Psoas muscle (tissue), 8 donors: Measurements from ENCODE around the gene TMTC2. TPM values are rescaled to one million over a fixed set of nuclear protein-coding genes. Genes with fewer than 3 reads are reported as not detected.

ENCODE experiments used
- ATAC-seq, 4 donors: fragments of 200-7000 bp; cut with Tn5 transposase; one replicate each; pipeline ENCODE4 v1.9.1; 2020; ENCODE audit warnings: moderate library complexity in 3 of 4, mild to moderate bottlenecking in 2 of 4
- DNase-seq, 2 donors: peaks; one replicate each; pipeline ENCODE4 v3.0.0-alpha.2; 2020
- H3K27ac ChIP-seq: fragments of 200-600 bp; one replicate; pipeline ENCODE4 v1.8.0; 2022
- H3K27me3 ChIP-seq, 3 donors: fragments of 200-600 bp in 1 of 3; one replicate each; pipeline versions ENCODE4 v1.6.1 to v1.8.0; 2013 to 2022; ENCODE audit warnings: low read length in 2 of 3, mild to moderate bottlenecking in 2 of 3, moderate library complexity in 1 of 3; ENCODE audit not compliant: insufficient read depth in 3 of 3
- H3K36me3 ChIP-seq, 2 donors: fragments of 200-600 bp in 1 of 2; one replicate each; pipeline versions ENCODE4 v1.6.1 to v1.8.0; 2013 to 2022; ENCODE audit warnings: low read depth in 1 of 2, mild to moderate bottlenecking in 1 of 2, moderate library complexity in 1 of 2; ENCODE audit not compliant: insufficient read depth in 1 of 2
- H3K4me1 ChIP-seq: fragments of 200-600 bp; one replicate; pipeline ENCODE4 v1.8.0; 2022
- H3K4me3 ChIP-seq: fragments of 200-600 bp; one replicate; pipeline ENCODE4 v1.8.0; 2022; ENCODE audit warnings: mild to moderate bottlenecking
- H3K9me3 ChIP-seq: fragments of 200-600 bp; one replicate; pipeline ENCODE4 v1.8.0; 2022
- WGBS, 3 donors: extraction: QIAGEN DNeasy Blood & Tissue Kit; methylation state at CpG; one replicate each; pipeline versions ENCODE4 v1.1.6 to v1.1.7; 2013; 5-methylcytosine and 5-hydroxymethylcytosine counted together
- intact Hi-C, 2 donors: fragments of 100-400 bp; cut with DNase I; formaldehyde crosslinking; loops; one replicate each; pipeline versions ENCODE4 v1.11.0 to v1.14.2; 2022
- polyA plus RNA-seq, 3 donors: library from polyadenylated mRNA; stranded (reverse); fragments of 200-250 nt; gene quantifications; one replicate each; pipeline ENCODE4 v1.2.3, GENCODE V29; 2013
- total RNA-seq, 4 donors: library from RNA; stranded (reverse); fragmentation: NEBNext Ultra II Directional in 2 of 4; extraction: Animal tissue kit (Norgen Biotek cat#: 25700) in 2 of 4; gene quantifications; one replicate each; pipeline versions ENCODE4 v1.2.1 to v1.2.4, GENCODE V29; 2021 to 2023
- TF ChIP-seq, protein P1 (sequence below): fragments of 200-600 bp; IDR thresholded peaks from one replicate; pipeline ENCODE4 v1.8.0; 2022; ENCODE audit warnings: antibody characterized with exemption
- donor health status: healthy with polysubstance abuse.
- donor health status: DM: no; HTN: no; CAD: no; lungs with moderate emphysema.
- donor health status: Bipolar disorder and iron deficiency.
- donor health status: healthy.
- donor health status: DM: yes; HTN: yes; CAD: no.
- donor health status: DM: no; HTN: no; CAD: no.
- donor health status: DM: no; HTN: no; CAD: no.
- donor health status: DM: yes; HTN: yes; CAD: no.

TMTC2 gene
- total and polyA plus RNA-seq, 7 donors, result 0.85 to 2.7 (median 1.8) TPM

DNA sequence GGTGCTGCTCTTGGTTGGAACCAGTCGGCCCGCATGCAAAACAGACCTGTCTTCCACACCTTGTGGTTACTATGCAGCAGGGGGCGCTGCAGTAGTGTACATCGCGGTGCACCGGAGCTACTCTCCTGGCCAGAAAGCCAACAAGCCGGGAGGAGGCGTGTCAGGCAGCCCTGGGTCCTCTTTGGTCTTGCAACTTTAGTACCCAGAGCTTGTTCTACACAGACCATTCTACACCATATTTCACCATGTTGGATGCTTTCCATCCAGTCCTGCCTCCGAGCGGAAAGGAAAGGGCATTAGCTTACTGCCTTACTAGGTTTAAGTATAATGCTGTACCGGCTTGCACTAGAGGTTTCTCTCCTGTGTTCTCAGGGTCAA, 927 bp upstream of the TMTC2 start:
- TF ChIP-seq, protein P1, sequence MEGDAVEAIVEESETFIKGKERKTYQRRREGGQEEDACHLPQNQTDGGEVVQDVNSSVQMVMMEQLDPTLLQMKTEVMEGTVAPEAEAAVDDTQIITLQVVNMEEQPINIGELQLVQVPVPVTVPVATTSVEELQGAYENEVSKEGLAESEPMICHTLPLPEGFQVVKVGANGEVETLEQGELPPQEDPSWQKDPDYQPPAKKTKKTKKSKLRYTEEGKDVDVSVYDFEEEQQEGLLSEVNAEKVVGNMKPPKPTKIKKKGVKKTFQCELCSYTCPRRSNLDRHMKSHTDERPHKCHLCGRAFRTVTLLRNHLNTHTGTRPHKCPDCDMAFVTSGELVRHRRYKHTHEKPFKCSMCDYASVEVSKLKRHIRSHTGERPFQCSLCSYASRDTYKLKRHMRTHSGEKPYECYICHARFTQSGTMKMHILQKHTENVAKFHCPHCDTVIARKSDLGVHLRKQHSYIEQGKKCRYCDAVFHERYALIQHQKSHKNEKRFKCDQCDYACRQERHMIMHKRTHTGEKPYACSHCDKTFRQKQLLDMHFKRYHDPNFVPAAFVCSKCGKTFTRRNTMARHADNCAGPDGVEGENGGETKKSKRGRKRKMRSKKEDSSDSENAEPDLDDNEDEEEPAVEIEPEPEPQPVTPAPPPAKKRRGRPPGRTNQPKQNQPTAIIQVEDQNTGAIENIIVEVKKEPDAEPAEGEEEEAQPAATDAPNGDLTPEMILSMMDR, result peak; percentile 86
- peak; percentile 91 to 95 for DNase-seq
- peak overlapping the region; percentile 89 for H3K4me3 ChIP-seq
- H3K9me3 ChIP-seq, result no peaks in the 10 kb centered on the region
- intact Hi-C loops, result no loop called here
- peaks cover 4% of the 10 kb centered on the region for H3K4me1 ChIP-seq
- peaks cover 0 to 8% (median 0%) of the 10 kb centered on the region in 3 donors for H3K27me3 ChIP-seq
- peak overlapping the region; percentile 80 for H3K27ac ChIP-seq
- peak; percentile 84 to 88 (median 86) for ATAC-seq
- 0 to 1% (median 1%) methylated on average over 11 of the region's 11 CpGs for WGBS, 3 donors
- H3K36me3 ChIP-seq, result no peaks in the 10 kb centered on the region

DNA sequence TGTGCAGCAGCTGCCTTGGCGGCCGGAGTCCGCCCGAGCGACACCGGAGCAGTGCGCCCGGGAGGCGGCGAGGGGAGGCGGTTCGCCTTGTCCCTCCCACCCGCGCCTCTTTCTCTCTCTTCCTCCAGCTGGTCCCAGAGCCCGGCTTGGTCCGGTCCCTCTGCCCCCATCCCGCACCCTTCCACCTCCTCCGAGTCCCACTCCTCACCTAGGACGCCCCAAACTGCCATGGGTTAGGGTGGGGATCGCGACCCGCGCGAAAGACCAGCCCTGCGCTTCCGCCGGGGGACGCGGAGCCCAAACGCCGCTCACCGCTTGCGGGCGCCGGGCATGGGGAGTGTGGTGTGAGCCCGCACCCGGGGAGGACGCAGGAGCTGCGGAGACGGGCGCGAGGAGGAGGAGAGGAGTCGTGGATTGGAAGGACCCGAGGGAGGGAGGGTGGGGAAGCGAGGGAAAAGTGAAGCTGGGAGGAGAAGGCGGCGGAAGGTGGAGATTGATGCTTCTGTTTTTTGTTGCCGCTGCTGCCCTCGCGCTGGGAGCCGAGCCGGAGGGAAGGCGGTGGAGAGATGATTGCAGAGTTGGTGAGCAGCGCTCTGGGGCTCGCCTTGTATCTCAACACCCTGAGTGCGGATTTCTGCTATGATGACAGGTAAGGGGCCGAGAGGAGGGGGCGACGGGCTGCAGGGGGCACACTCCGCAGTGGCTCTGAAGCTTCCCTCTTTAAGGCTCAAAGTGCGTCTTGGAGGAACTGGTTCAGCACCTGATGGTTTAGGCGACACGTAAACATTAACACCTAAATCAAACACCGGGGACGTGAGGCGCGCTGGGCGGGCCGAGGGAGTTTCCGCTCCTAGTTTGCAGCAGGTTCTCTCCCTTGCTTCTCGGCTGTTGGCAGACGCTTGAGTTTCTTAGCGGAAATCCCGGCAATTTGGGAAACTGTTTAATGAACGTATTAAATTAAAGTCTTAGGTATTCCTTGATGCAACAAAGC, 610 bp downstream of the TMTC2 start:
- Histone ChIP-seq H3K27ac (peak overlapping the region; percentile 80), H3K4me3 (peak overlapping the region; percentile 89), H3K9me3 (no peaks in the 10 kb centered on the region), H3K4me1 (peaks cover 4% of the 10 kb centered on the region), H3K36me3 (no peaks in the 10 kb centered on the region), H3K27me3 (peaks cover 0 to 8% (median 0%) of the 10 kb centered on the region in 3 donors)
- DNase-seq, result peak; percentile 23 to 52
- TF ChIP-seq, protein P1, result no peak
- intact Hi-C loops, result no loop called here
- WGBS, 3 donors, result 0% methylated on average over 60 to 75 of the region's 75 CpGs
- ATAC-seq, result peak; percentile 54 to 69 (median 58)

DNA sequence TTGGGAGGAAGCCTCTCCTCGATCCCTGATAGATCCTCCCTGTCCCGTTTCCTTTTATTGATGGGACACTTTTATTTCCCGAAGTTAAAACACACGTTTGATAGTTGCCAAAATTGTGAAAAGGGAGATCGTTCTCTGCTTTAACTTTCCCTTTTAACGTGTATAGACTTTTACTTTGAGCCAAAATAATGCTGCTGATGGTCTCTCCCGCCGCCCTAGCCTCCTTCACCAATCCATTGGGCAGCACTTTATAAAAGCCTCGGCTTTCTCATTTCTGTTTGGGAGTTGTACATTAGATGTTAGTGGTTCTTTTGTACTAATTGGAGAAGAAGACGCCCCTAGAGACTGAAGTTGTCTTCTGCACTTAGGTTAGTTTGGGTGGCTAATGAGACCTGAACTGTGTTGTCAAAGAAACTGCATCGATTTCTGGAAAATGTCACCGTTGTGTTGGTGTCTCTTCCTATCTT, 1.4 kb downstream of the TMTC2 start:
- WGBS, 3 donors, result 4 to 6% (median 4%) methylated on average over 12 of the region's 12 CpGs
- ATAC-seq, result no peak
- peaks cover 0 to 8% (median 0%) of the 10 kb centered on the region in 3 donors for H3K27me3 ChIP-seq
- H3K9me3 ChIP-seq, result no peaks in the 10 kb centered on the region
- TF ChIP-seq, protein P1, result no peak
- peak overlapping the region; percentile 89 for H3K4me3 ChIP-seq
- intact Hi-C loops, result no loop called here
- no peaks in the 10 kb centered on the region for H3K36me3 ChIP-seq
- no peak overlapping the region for H3K27ac ChIP-seq
- DNase-seq, result no peak
- H3K4me1 ChIP-seq, result peaks cover 4% of the 10 kb centered on the region

DNA sequence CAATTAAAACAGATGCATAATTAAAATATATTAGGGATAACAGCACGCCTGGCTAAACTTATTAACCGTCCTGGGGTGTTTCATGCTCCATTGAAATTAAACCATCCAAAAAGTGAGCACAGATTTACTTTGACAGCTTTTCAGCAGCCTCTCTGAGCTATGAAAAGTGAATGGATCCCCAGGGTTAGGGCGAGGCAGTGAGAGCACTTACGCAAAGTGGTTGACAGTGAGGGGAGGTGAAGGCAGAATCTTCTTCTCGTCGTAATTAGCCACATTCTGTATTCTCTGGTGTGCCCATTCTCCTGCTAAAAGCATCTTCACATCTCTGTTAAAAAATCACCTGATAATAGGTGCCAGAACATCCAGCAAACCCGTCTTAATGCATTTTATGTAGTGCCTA, 1.9 kb downstream of the TMTC2 start:
- no peak for DNase-seq
- 69 to 71% (median 69%) methylated on average over 7 of the region's 7 CpGs for WGBS, 3 donors
- Histone ChIP-seq H3K27me3 (peaks cover 0 to 8% (median 0%) of the 10 kb centered on the region in 3 donors), H3K4me1 (peaks cover 4% of the 10 kb centered on the region), H3K36me3 (no peaks in the 10 kb centered on the region), H3K27ac (no peak overlapping the region), H3K4me3 (peak overlapping the region; percentile 89), H3K9me3 (no peaks in the 10 kb centered on the region)
- intact Hi-C loops, result no loop called here
- TF ChIP-seq, protein P1, result no peak
- ATAC-seq, result no peak
